AG09319 (cell line): Measurements from ENCODE around the gene CYB5B.

Experiments used
- DNase-seq: peaks from one replicate; pipeline ENCODE4 v3.0.0-alpha.2; 2010; ENCODE audit warnings: low read depth; ENCODE audit errors: extremely low read depth
- TF ChIP-seq, protein P1 (sequence below): IDR thresholded peaks from 2 replicates; pipeline ENCODE4 v1.5.1; 2011; ENCODE audit warnings: low read depth, mild to moderate bottlenecking, inconsistent platforms, low read length, moderate library complexity

The CYB5B gene

GRCh38 chr16:69402439-69402838, 22.0 kb upstream of the CYB5B start:
- DNase-seq = no peak
- TF ChIP-seq, protein P1, sequence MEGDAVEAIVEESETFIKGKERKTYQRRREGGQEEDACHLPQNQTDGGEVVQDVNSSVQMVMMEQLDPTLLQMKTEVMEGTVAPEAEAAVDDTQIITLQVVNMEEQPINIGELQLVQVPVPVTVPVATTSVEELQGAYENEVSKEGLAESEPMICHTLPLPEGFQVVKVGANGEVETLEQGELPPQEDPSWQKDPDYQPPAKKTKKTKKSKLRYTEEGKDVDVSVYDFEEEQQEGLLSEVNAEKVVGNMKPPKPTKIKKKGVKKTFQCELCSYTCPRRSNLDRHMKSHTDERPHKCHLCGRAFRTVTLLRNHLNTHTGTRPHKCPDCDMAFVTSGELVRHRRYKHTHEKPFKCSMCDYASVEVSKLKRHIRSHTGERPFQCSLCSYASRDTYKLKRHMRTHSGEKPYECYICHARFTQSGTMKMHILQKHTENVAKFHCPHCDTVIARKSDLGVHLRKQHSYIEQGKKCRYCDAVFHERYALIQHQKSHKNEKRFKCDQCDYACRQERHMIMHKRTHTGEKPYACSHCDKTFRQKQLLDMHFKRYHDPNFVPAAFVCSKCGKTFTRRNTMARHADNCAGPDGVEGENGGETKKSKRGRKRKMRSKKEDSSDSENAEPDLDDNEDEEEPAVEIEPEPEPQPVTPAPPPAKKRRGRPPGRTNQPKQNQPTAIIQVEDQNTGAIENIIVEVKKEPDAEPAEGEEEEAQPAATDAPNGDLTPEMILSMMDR = no peak

- TF ChIP-seq, protein P1 = no peak
- DNase-seq = no peak
Observed at GRCh38 chr16:69404275-69404805, 20.1 kb upstream of the CYB5B start.

- no peak for DNase-seq
- TF ChIP-seq, protein P1 = no peak
Observed at GRCh38 chr16:69405326-69405725, 19.1 kb upstream of the CYB5B start.

DNA sequence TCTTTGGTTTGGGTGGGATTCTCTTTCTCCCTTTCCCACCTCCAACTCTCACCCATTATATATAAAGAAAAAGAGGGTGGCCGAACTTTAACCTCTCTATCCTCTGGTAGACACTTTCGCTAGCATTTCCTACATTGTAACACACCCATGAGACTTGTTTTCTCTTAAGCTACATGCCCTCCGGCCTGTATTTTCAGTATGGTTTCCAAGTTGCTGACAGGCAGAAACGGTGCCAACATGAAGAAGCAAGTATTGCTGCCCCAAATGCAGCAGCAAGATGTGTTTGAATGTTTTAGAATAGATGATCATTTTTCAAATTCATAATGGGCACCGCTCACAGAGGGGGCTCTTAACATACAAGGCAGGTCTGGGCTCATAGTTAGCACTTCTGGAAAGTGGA, 18.7 kb upstream of the CYB5B start:
- TF ChIP-seq, protein P1 = no peak
- DNase-seq = no peak

DNA sequence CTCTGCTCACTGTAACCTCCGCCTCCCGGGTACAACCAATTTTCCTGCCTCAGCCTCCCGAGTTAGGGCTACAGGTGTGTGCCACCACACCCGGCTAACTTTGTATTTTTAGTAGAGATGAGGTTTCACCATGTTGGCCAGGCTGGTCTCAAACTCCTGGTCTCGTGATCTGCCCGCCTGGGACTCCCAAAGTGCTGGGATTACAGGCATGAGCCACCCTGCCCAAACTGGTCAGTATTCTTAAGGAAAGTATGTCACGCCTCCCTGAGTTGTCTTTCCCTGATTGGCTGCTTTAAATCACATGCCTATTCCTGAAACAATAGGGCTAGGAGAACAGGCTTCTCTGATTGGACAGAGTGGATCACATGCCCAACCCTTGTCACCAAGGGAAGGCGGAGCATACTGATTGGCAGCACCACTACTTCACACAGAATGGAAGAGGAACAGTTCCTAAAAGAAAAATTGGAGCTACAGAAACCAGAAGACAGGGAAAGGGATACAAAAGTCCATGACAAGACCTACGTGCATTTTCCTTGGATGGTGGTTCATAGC, 17.6 kb upstream of the CYB5B start:
- TF ChIP-seq, protein P1 = no peak
- DNase-seq = no peak

DNA sequence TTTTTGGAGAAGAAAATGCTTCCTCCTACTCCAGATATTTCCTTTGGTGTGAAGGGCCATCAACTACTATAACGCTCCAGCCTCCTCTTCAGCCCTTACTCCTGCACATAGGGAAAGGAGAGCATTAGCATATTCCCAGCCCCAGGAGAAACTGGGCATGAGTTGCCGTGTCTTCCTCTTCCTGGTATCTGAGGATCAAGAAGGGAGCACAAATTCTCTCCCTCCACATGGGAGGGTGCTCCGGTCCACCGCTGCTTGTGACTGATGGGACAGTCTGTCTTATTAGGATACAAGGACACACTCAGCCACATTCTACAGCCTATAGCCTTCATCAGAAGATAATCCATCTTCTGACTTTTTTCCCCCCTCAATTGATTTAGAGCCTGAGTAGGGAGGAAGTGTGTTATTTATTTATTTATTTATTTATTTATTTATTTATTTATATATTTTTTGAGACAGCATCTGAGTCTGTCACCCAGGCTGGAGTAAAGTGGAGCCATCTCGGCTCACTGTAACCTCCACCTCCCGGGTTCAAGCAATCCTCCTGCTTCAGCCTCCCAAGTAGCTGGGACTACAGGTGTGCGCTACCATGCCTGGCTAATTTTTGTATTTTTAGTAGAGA, 16.6 kb upstream of the CYB5B start:
- TF ChIP-seq, protein P1 = no peak
- no peak for DNase-seq

- TF ChIP-seq, protein P1 = no peak
- no peak for DNase-seq
Observed at GRCh38 chr16:69408475-69408874, 15.9 kb upstream of the CYB5B start.
